Measurements from ENCODE around the gene MAFB.

GRCh38 chr20:40692240-40693011 is 3.4 kb upstream of the MAFB start:
- TF ChIP-seq CTCF (IDR thresholded peaks at IDR 0.05) (no peak), GATA2 (CRISPR knock-in tag; IDR thresholded peaks at IDR 0.05) (no peak), SIN3A (IDR thresholded peaks at IDR 0.05; ENCODE audit: borderline replicate concordance, low read depth, low read length) (no peak), RAD21 (IDR thresholded peaks at IDR 0.05; ENCODE audit: low read length) (no peak), SMC3 (IDR thresholded peaks at IDR 0.05; ENCODE audit: low read depth, low read length) (no peak), JUND (IDR thresholded peaks at IDR 0.05) (no peak)
